DOHH2 (cell line): ENCODE measurements around the gene MAPK7.

ENCODE experiments used
- H3F3A ChIP-seq: fragments of 200-600 bp; sonication (generic), shearing (Covaris generic); 2 replicates; pipeline ENCODE4 v1.6.0; 2016; ENCODE audit warnings: antibody characterized with exemption, mild to moderate bottlenecking; ENCODE audit not compliant: control insufficient read depth, insufficient read depth
- H3K27ac ChIP-seq: fragments of 200-600 bp; sonication (generic); 2 replicates; pipeline ENCODE4 v1.5.1; 2014; ENCODE audit warnings: low read depth, mild to moderate bottlenecking, low read length, moderate library complexity
- H3K27me3 ChIP-seq: fragments of 200-600 bp; sonication (generic); 2 replicates; pipeline ENCODE4 v1.6.1; 2014; ENCODE audit warnings: mild to moderate bottlenecking, low read length, mixed read lengths; ENCODE audit not compliant: control insufficient read depth
- H3K36me3 ChIP-seq: fragments of 200-600 bp; sonication (generic); 2 replicates; pipeline ENCODE4 v1.6.1; 2014; ENCODE audit warnings: mild to moderate bottlenecking, low read length, moderate library complexity, mixed read lengths; ENCODE audit not compliant: control insufficient read depth
- H3K4me1 ChIP-seq: fragments of 200-600 bp; sonication (generic); 2 replicates; pipeline ENCODE4 v1.6.1; 2014; ENCODE audit warnings: mild to moderate bottlenecking, low read length, mixed read lengths; ENCODE audit not compliant: control insufficient read depth
- H3K4me2 ChIP-seq: fragments of 200-600 bp; sonication (generic); 2 replicates; pipeline ENCODE4 v1.6.0; 2014; ENCODE audit warnings: mild to moderate bottlenecking, low read length, moderate library complexity
- H3K4me3 ChIP-seq: fragments of 200-600 bp; sonication (generic); 2 replicates; pipeline ENCODE4 v1.5.1; 2014; ENCODE audit warnings: mild to moderate bottlenecking, low read length, mixed read lengths
- H3K79me2 ChIP-seq: fragments of 200-600 bp; sonication (generic); 2 replicates; pipeline ENCODE4 v1.6.1; 2014; ENCODE audit warnings: mild to moderate bottlenecking, low read length, mixed read lengths; ENCODE audit not compliant: control insufficient read depth
- H3K9me2 ChIP-seq: fragments of 200-600 bp; sonication (generic); replicated peaks from 2 replicates; pipeline ENCODE4 v1.6.1; 2014; ENCODE audit warnings: mild to moderate bottlenecking, low read length, mixed read lengths; ENCODE audit not compliant: control insufficient read depth
- H3K9me3 ChIP-seq: fragments of 200-600 bp; sonication (generic); 2 replicates; pipeline ENCODE4 v1.6.1; 2014; ENCODE audit warnings: antibody characterized with exemption, low read length, mixed read lengths; ENCODE audit not compliant: control insufficient read depth, insufficient read depth
- H4K20me1 ChIP-seq: fragments of 200-600 bp; sonication (generic); 2 replicates; pipeline ENCODE4 v1.6.0; 2014; ENCODE audit warnings: low read depth, mild to moderate bottlenecking, antibody characterized with exemption, low read length, moderate library complexity; ENCODE audit not compliant: control insufficient read depth, insufficient read depth
- EZH2phosphoT487 ChIP-seq: fragments of 200-600 bp; sonication (generic); IDR thresholded peaks from 2 replicates; pipeline ENCODE4 v1.6.1; 2017; ENCODE audit warnings: borderline replicate concordance, mild to moderate bottlenecking, antibody characterized with exemption, low read length, moderate library complexity, mixed read lengths
- TF ChIP-seq, protein P1 (sequence below): fragments of 200-600 bp; sonication (generic); IDR thresholded peaks from one replicate; pipeline ENCODE4 v1.5.1; 2014; ENCODE audit warnings: antibody characterized with exemption, mild to moderate bottlenecking, low read depth, low read length; ENCODE audit not compliant: poor library complexity, severe bottlenecking

Gene MAPK7

DNA sequence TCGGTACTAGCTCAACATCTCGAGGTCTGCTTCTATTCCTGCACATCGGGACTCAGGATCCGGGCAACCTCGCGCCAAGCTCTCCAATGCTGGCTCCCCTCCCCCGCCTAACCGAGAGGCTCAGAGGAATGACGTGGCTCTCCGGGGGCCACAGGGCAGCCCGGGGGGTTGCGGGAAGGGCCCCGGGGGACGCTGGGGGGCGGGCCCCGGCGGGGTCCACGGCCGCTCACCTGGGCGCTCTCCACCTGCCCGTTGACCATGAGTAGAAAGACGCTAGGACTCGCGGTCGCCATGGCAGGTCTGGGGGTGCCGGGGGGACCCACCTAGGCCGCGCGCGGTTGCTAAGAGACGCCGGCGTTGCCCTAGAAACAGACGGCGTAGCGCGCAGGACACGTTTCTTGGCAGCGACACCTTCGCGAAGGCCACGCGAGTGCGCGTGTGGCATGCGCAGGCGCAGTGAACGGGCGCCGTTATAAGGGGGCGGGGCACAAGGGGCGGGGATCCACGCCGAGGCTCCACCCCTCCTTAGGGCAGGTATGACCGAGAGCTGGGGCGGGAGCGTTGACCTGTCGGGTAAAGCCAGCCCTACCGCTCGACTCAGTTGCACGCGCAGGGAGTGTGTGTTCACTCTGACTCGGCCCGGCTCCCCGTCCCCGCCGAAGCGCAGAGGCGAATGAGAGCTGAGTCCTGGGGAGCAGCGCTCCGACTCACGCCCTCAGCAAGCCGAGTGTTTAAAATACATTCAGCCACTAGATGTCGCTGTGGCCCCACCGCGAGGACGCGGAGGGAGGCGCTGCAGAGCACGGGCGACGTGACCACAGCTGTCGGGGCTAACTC, 15.8 kb upstream of the MAPK7 start, which contains the start of gene B9D1:
TSS of gene B9D1 (minus strand) at position 447 of the 837 bp plus-strand sequence. CDS start at position 293, 154 bp downstream.
- H3K27me3 ChIP-seq = peaks cover 12% of the 10 kb centered on the region
- no peaks in the 10 kb centered on the region for H3K36me3 ChIP-seq
- TF ChIP-seq, protein P1, sequence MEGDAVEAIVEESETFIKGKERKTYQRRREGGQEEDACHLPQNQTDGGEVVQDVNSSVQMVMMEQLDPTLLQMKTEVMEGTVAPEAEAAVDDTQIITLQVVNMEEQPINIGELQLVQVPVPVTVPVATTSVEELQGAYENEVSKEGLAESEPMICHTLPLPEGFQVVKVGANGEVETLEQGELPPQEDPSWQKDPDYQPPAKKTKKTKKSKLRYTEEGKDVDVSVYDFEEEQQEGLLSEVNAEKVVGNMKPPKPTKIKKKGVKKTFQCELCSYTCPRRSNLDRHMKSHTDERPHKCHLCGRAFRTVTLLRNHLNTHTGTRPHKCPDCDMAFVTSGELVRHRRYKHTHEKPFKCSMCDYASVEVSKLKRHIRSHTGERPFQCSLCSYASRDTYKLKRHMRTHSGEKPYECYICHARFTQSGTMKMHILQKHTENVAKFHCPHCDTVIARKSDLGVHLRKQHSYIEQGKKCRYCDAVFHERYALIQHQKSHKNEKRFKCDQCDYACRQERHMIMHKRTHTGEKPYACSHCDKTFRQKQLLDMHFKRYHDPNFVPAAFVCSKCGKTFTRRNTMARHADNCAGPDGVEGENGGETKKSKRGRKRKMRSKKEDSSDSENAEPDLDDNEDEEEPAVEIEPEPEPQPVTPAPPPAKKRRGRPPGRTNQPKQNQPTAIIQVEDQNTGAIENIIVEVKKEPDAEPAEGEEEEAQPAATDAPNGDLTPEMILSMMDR = peak; percentile 97
- TF ChIP-seq EZH2phosphoT487 = no peak
- H3K4me2 ChIP-seq = peak within 1 kb of the TSS; percentile 71
- no peaks in the 10 kb centered on the region for H4K20me1 ChIP-seq
- no peaks in the 10 kb centered on the region for H3K9me3 ChIP-seq
- H3F3A ChIP-seq = no peaks in the 10 kb centered on the region
- no peak within 1 kb of the TSS for H3K27ac ChIP-seq
- peak within 1 kb of the TSS; percentile 89 for H3K4me3 ChIP-seq
- no peaks in the 10 kb centered on the region for H3K9me2 ChIP-seq
- H3K79me2 ChIP-seq = no peaks in the 10 kb centered on the region
- peaks cover 13% of the 10 kb centered on the region for H3K4me1 ChIP-seq

DNA sequence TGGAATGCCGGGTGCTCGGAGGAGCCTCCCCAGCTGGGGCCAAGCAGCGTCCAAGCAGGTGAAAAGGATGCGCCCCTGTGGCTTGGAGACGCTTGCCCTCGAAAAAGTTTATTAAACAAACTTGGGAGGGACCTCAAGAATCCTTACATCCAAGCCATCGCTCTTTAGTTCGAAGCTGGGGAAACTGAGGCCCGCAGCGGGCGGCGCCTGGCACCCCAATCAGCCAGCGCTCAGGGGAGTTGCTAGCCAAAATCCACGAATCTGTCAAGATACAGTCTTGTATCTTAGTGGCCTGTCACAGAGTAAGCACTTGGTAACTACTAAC, 15.2 kb upstream of the MAPK7 start:
- no peaks in the 10 kb centered on the region for H3K79me2 ChIP-seq
- H3K27me3 ChIP-seq = peaks cover 12% of the 10 kb centered on the region
- H3K4me1 ChIP-seq = peaks cover 13% of the 10 kb centered on the region
- H3K4me3 ChIP-seq = peak overlapping the region; percentile 89
- no peaks in the 10 kb centered on the region for H3K9me3 ChIP-seq
- no peaks in the 10 kb centered on the region for H4K20me1 ChIP-seq
- no peaks in the 10 kb centered on the region for H3F3A ChIP-seq
- no peaks in the 10 kb centered on the region for H3K36me3 ChIP-seq
- no peaks in the 10 kb centered on the region for H3K9me2 ChIP-seq
- TF ChIP-seq, protein P1 = peak; percentile 42
- no peak for TF ChIP-seq EZH2phosphoT487
- H3K4me2 ChIP-seq = peak overlapping the region; percentile 71
- H3K27ac ChIP-seq = no peak overlapping the region

DNA sequence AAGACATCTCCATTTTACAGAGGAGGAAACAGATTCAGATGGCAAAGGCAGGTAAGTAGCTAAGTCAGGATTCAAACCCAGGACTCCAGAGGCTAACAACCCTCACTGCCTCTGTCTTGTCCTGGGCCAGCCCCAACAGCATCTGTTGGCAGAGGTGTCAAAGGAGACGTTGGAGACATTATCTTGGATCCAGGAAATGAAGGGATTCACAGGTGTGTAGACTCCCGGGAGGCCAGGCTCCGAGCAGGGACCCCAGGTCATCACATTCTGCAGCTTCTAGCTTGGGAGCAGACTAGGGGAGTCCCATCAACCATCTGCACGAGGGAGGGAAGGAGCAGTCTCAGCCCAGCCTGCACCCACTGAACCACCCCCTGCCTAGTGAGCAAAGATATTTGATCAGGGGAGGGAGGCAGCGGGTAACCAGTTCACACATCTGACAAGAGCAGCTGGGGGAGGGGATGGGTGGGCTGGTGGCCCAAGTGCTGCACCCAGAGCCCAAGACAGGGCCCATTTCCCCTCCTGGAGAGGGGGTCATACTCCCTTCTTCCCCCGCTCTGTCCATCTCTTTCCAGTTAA, 14.8 kb upstream of the MAPK7 start:
- H3K79me2 ChIP-seq = no peaks in the 10 kb centered on the region
- no peaks in the 10 kb centered on the region for H3K9me2 ChIP-seq

More for the DNA sequence above, 14.8 kb upstream of the MAPK7 start:
- Histone ChIP-seq H3K4me2 (peak overlapping the region; percentile 71), H4K20me1 (no peaks in the 10 kb centered on the region), H3K4me3 (no peak overlapping the region), H3F3A (no peaks in the 10 kb centered on the region), H3K36me3 (no peaks in the 10 kb centered on the region), H3K4me1 (peaks cover 13% of the 10 kb centered on the region), H3K9me3 (no peaks in the 10 kb centered on the region), H3K27me3 (peaks cover 12% of the 10 kb centered on the region), H3K27ac (no peak overlapping the region)
- TF ChIP-seq, protein P1 = no peak
- no peak for TF ChIP-seq EZH2phosphoT487
